ENCODE results near the gene MAPKAP1. TPM values are rescaled to one million over a fixed set of nuclear protein-coding genes. Genes with fewer than 3 reads are reported as not detected.

Gene MAPKAP1
- total RNA-seq, 1 donor from 2014 or later, result 82.5 TPM

GRCh38 chr9:125532812-125533594 is 174.0 kb downstream of the MAPKAP1 start:
- no peak for DNase-seq

GRCh38 chr9:125532412-125532811 is 174.6 kb downstream of the MAPKAP1 start:
- DNase-seq, result no peak

GRCh38 chr9:125529589-125530515 is 177.2 kb downstream of the MAPKAP1 start:
- no peak for DNase-seq

- no peak for DNase-seq
Observed at GRCh38 chr9:125529107-125529506, 177.9 kb downstream of the MAPKAP1 start.

GRCh38 chr9:125527471-125528002 is 179.5 kb downstream of the MAPKAP1 start:
- DNase-seq, result no peak

GRCh38 chr9:125525921-125526631 is 180.9 kb downstream of the MAPKAP1 start:
- peak; percentile 64 for DNase-seq

GRCh38 chr9:125524583-125525355 is 182.2 kb downstream of the MAPKAP1 start:
- DNase-seq, result peak; percentile 81

- no peak for DNase-seq
Observed at GRCh38 chr9:125523681-125524080, 183.3 kb downstream of the MAPKAP1 start.

GRCh38 chr9:125522328-125522725 is 184.7 kb downstream of the MAPKAP1 start:
- DNase-seq, result peak; percentile 43

GRCh38 chr9:125521462-125522327 is 185.3 kb downstream of the MAPKAP1 start:
- peak; percentile 88 for DNase-seq

GRCh38 chr9:125519734-125520133 is 187.3 kb downstream of the MAPKAP1 start:
- no peak for DNase-seq

GRCh38 chr9:125517577-125517976 is 189.4 kb downstream of the MAPKAP1 start:
- no peak for DNase-seq

GRCh38 chr9:125515983-125516940 is 190.7 kb downstream of the MAPKAP1 start:
- no peak for DNase-seq

- DNase-seq, result no peak
Observed at GRCh38 chr9:125515281-125515680, 191.7 kb downstream of the MAPKAP1 start.

- no peak for DNase-seq
Observed at GRCh38 chr9:125514468-125514867, 192.5 kb downstream of the MAPKAP1 start.

- DNase-seq, result peak; percentile 63
Observed at GRCh38 chr9:125513668-125514413, 193.2 kb downstream of the MAPKAP1 start.

GRCh38 chr9:125513303-125513667 is 193.7 kb downstream of the MAPKAP1 start:
- DNase-seq, result no peak

GRCh38 chr9:125511789-125512660 is 195.0 kb downstream of the MAPKAP1 start:
- DNase-seq, result no peak
